GM12864 (cell line): ENCODE data around the gene EIF4E.
A peak's percentile ranks its signal among the peaks of the same experiment; 100 is the strongest.
"Not testable (repeated sequence)": the region's sequence is repeated elsewhere in the genome, so short reads cannot be mapped to it uniquely, and the experiment has no call there.

ENCODE experiments used
- DNase-seq: peaks from one replicate; pipeline ENCODE4 v3.0.0-alpha.2; 2011; ENCODE audit warnings: low read depth
- H3K4me3 ChIP-seq: 2 replicates; pipeline ENCODE4 v1.5.1; 2011; ENCODE audit warnings: mild to moderate bottlenecking, low read depth, low read length, control low read depth
- TF ChIP-seq, protein P1 (sequence below): IDR thresholded peaks from 2 replicates; pipeline ENCODE4 v1.5.1; 2011; ENCODE audit warnings: low read depth, mild to moderate bottlenecking, moderate library complexity, low read length, control low read depth, inconsistent platforms; ENCODE audit errors: missing control alignments

Gene EIF4E

DNA sequence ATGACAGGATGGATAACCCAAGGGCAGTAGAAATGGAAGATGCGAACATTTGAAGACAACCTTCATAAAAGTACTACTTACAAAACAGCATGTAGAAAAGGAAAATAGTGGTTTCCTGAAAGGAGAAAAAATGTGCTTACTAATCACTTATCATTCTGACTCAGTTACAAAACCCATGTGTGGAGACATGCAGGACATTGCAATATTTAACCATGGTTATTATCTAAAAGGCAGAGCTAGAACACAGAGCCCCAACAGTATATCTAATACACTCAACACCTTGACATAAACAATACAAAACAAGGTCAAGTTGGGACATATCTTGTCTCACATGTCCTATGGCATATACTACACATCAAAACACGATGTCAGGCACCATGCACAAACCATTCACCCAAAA, 55.9 kb downstream of the EIF4E start:
- no peak for DNase-seq
- H3K4me3 ChIP-seq = no peak overlapping the region
- TF ChIP-seq, protein P1, sequence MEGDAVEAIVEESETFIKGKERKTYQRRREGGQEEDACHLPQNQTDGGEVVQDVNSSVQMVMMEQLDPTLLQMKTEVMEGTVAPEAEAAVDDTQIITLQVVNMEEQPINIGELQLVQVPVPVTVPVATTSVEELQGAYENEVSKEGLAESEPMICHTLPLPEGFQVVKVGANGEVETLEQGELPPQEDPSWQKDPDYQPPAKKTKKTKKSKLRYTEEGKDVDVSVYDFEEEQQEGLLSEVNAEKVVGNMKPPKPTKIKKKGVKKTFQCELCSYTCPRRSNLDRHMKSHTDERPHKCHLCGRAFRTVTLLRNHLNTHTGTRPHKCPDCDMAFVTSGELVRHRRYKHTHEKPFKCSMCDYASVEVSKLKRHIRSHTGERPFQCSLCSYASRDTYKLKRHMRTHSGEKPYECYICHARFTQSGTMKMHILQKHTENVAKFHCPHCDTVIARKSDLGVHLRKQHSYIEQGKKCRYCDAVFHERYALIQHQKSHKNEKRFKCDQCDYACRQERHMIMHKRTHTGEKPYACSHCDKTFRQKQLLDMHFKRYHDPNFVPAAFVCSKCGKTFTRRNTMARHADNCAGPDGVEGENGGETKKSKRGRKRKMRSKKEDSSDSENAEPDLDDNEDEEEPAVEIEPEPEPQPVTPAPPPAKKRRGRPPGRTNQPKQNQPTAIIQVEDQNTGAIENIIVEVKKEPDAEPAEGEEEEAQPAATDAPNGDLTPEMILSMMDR = no peak

DNA sequence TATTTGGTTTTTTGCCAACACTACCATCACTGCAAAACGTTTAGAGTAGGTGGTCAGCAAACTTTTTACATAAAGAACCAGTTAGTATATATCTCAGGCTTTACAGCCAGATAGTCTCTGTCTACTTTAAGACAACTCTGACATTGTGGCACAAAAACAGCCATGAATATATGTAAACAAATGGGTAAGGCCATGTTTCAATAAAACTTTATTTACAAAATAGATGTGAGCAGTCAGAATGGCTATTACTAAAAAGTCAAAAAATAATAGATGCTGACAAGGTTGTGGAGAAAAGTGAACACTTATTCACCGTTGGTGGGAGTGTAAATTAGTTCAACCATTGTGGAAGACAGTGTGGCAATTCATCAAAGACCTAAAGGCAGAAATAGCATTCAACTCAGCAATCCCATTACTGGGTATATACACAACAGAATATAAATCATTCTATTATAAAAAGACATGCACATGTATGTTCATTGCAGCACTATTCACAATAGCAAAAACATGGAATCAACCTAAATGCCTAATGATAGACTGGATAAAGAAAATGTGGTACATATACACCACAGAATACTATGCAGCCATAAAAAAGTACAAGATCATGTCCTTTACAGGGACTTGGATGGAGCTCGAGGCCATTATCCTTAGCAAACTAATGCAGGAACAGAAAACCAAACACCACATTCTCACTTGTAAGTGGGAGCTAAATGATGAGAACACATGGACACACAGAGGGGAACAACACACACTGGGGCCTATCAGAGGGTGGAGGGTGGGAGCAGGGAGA, 56.6 kb downstream of the EIF4E start:
- DNase-seq = not testable (repeated sequence)

DNA sequence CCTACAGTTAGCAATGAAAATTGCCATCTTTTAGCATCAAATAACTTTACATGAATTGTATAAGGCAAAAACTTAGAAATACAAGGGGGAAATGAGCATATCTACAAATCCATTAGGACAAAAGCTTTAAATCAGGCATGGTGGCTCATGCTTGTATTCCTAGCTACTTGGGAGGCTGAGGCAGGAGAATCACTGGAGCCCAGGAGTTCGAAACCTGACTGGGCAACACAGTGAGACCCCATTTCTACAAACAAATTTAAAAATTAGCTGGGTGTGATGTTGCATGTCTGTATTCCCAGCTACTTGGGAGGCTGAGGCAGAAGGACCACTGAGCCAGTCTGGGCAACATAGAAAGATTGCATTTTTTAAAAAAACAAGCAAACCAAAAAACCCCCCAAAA, 61.3 kb downstream of the EIF4E start:
- TF ChIP-seq, protein P1 = no peak
- no peak overlapping the region for H3K4me3 ChIP-seq
- DNase-seq = no peak

More for the DNA sequence above, 56.6 kb downstream of the EIF4E start:
- not testable (repeated sequence) for H3K4me3 ChIP-seq

DNA sequence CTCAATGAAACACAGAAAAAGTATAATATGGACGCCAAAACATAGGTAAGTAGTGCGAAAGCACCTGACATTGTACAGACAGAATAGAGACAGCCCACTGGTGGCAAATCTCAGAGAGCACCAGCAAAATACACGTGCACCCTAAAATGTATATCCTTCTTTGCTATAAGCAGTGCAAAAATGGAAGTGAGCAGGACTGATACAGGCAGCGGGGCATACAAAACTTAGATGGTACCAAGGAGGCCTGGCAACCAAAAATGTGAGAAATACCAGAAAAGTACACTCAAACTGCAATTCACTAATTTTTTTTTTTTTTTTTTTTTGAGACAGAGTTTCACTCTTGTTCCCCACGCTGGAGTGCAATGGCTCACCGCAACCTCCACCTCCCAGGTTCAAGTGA, 63.9 kb downstream of the EIF4E start:
- no peak overlapping the region for H3K4me3 ChIP-seq
- TF ChIP-seq, protein P1 = no peak
- DNase-seq = no peak

DNA sequence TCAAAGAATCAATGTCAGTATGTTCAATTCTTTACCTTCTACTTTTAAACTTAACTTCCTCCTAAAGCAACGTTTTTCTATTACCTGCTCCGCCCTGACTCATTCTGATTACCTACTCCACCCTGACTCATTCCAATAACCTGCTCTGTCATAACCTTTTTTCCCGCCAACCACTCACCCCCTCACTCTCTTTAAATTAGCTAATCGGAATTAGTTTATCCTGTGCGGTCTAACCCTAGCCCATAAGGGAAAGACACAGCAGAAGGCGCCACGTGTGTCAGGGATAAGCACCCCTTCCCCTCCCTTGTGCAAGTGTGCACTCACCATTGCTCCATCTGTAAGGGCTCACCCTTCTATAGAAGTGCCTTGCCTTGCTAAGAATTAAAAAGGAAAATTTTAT, 64.4 kb downstream of the EIF4E start:
- DNase-seq = peak; percentile 4
- TF ChIP-seq, protein P1 = no peak
- H3K4me3 ChIP-seq = no peak overlapping the region

DNA sequence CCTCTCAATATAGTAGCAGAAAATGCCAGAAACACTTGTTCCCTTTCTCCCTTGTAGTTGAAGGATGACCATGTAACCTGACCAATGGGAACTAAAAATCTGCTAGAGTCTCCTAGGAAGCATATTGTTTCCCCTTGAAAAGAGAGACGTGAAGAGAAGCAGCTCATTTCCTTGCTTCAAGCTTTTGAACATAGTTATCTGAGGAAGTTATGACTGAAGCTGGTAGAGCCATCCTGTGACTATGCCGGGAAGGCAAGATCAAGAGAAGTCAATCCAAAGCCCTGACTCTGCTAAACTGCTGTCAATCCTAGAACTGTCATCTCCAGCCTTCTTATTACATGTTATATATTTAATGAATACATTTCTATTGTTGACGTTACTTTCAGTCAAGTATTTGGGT, 66.6 kb downstream of the EIF4E start:
- H3K4me3 ChIP-seq = no peak overlapping the region
- DNase-seq = no peak
- TF ChIP-seq, protein P1 = no peak

DNA sequence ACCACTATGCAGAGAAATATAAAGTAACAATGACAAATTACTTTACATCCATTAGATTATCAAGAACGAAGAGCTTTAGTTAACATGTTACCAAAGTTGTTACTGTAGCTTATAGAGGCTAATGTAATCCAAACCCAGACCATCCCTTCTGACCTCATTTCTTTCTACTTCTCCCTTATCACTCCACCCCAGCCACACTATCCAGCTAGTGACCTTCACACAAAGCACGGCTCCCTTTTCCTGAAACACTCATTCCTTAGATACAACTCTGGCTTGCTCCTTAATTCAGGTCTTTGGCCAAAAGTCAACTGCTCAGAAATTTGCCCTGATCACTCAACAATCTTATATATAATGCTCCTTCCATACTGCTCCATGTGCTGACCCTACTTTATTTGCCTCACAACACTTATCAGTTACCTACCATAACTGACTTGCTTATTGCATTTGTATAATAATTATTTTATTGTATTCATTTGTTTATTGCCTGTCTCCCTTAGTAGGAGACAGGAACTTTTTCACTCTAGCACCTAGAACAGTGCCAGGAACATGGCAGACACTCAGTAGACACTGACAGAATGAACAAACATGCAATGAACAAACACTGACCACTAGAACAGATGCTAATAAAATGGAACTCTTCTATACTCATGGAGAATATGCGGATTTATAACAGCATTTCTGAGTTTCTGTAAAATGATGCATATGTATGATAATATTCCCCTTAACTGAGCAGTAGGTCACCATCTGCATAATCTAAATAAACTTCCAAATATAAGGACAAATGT, 67.6 kb downstream of the EIF4E start:
- TF ChIP-seq, protein P1 = no peak
- no peak for DNase-seq

More for the DNA sequence above, 67.6 kb downstream of the EIF4E start:
- no peak overlapping the region for H3K4me3 ChIP-seq
